OCI-LY1 (cell line): ENCODE measurements around the gene CFAP210.

Experiments
- CTCF ChIP-seq: fragments of 200-600 bp; sonication (generic), shearing (Covaris generic); IDR thresholded peaks from 2 replicates; pipeline ENCODE4 v1.5.1; 2017; ENCODE audit warnings: mild to moderate bottlenecking, antibody characterized with exemption, low read length, moderate library complexity, mixed read lengths
- EZH2 ChIP-seq: fragments of 200-600 bp; sonication (generic), shearing (Covaris generic); IDR thresholded peaks from 2 replicates; pipeline ENCODE4 v1.8.0; 2017; ENCODE audit warnings: borderline replicate concordance, mixed run types, mild to moderate bottlenecking, antibody characterized with exemption, low read length, moderate library complexity, mixed read lengths

- no peak for TF ChIP-seq CTCF
- TF ChIP-seq EZH2: no peak
Observed at GRCh38 chr2:169609264-169609663, 84.9 kb downstream of the CFAP210 start.
